GM12801 (cell line): ENCODE measurements around the gene MYO16.

Experiments used
- TF ChIP-seq, protein P1 (sequence below): IDR thresholded peaks from one replicate; pipeline ENCODE4 v1.5.1; 2011; ENCODE audit warnings: control low read depth; ENCODE audit not compliant: insufficient read length; ENCODE audit errors: extremely low read depth

Gene MYO16

DNA sequence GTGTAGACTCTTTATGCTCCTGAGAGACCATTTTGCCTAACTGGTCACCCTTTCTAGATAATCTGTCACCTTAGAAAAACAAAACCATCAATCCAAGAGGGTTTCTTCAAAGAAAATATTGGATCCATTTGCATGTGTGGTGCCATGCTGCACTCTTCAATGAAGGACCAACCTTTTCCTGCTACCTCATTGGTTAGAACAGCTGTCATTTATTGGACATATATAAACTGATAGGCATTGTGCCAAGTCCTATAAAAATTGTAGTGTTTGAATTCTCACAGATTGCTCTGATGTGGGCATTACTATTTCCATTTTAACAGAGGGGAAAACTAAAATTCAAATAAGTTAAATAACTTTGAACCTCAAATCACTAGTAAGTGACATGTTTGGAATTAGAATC is 333.2 kb downstream of the MYO16 start:
- TF ChIP-seq, protein P1, sequence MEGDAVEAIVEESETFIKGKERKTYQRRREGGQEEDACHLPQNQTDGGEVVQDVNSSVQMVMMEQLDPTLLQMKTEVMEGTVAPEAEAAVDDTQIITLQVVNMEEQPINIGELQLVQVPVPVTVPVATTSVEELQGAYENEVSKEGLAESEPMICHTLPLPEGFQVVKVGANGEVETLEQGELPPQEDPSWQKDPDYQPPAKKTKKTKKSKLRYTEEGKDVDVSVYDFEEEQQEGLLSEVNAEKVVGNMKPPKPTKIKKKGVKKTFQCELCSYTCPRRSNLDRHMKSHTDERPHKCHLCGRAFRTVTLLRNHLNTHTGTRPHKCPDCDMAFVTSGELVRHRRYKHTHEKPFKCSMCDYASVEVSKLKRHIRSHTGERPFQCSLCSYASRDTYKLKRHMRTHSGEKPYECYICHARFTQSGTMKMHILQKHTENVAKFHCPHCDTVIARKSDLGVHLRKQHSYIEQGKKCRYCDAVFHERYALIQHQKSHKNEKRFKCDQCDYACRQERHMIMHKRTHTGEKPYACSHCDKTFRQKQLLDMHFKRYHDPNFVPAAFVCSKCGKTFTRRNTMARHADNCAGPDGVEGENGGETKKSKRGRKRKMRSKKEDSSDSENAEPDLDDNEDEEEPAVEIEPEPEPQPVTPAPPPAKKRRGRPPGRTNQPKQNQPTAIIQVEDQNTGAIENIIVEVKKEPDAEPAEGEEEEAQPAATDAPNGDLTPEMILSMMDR: no peak

DNA sequence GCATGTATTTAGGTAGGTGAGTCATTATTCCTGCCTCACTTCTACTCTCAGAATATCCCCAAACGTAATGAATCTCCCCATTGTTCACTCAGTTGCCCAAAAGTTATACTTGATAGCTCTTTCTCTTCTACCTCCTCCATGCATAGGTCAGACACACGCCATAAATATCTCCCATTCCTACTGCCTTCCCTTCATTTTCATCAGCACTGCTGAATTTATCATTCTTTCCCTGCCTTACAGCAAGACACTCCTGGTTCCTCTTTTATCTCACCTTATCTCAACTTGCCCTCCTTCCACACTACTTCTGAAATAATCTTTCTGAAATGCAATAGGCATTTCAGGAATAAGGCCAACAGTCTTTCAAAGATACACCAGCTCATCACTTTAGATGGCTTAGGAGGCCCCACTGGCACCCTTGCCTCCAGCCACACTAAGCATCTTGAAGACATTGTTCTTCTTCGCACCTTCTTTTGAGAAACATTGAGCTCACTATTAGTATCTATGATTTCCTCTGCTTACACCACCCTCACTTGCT is 333.9 kb downstream of the MYO16 start:
- TF ChIP-seq, protein P1: no peak

DNA sequence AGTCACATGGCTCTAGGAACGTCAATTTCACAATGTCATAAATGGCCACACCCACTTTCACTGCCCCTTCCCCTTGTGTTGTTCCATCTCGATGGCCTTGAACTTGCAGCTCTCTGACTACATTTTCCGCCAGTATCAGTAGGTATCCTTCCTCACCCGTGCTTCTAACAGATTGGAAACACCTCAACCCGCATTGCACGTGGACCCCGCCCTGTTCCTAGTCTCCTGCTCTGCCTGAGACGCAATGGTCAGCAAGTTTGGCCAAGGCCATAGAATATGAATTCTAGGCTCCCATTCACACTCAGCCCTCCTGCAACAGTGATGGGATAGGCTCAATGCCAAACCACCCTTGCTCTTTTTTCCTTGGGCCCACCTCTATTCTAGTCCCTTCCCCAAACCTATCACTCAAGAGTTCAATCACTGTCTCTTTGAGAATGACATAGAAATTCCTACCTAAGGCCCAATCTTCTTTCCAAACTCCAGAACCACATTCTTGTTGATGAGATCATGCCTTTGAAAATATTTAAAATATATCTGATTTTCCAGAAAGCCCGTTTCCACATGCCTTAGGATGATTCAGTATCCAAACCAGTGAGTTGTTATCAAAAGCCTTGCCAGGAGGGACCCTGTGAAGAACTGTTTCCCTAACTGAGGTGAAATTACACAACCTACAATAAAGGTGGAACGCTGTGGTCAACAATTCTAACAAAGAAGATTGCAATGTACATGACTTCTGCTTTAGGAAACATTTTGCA is 334.6 kb downstream of the MYO16 start:
- TF ChIP-seq, protein P1: no peak

DNA sequence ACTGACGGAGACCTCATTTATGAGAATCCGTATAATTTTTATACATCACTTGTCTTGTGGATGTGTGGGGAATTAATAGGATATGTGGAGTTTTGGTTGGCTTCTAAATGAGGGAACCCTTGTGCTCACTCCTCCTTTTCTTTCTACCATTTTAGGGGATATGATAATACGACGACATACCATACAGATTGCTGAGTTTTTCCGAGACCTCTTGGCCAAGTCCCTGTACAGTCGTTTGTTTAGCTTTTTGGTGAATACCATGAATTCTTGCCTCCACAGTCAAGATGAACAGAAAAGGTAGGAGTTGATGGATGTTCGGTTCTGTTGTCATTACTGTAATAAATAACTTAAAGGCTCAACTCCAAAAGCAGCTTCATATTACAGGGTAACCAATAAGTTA is 335.2 kb downstream of the MYO16 start:
- TF ChIP-seq, protein P1: no peak

DNA sequence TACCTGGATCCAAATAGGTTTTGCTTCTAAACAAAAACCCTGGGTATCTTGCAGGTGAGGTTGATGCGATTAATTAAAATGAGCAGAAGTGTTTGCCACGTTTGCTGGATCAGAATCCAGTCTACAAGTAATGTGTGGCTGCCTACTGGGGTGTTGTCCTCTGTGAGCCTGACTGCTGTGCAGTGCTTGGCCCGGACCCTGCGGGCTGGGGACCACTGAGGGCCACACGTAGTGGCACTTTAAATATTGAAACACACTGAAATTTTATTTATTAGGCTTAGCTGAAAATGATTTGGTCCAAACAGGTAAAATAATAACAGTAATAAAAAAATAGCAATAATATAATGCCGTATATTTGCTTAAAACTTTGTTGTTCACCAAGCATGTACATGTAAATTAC is 338.0 kb downstream of the MYO16 start:
- TF ChIP-seq, protein P1: no peak

DNA sequence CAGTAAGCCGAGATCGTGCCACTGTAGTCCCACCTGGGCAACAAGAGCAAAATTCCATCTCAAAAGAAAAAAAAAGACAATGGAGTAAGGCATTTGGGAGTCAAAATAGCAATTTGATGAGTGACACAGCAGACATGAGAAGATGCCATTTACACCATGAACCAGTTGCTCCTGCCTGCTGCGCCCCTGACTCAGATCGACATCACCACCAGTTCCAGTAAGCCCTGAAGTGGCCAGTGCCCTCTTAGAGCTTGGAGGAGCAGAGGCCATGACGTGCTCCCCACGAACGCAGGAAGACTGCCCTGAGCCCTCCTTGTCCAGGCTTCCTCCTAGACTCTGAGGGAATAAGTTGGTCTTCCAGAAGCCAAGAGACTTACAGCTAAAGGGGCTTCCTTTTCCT is 339.2 kb downstream of the MYO16 start:
- TF ChIP-seq, protein P1: no peak

DNA sequence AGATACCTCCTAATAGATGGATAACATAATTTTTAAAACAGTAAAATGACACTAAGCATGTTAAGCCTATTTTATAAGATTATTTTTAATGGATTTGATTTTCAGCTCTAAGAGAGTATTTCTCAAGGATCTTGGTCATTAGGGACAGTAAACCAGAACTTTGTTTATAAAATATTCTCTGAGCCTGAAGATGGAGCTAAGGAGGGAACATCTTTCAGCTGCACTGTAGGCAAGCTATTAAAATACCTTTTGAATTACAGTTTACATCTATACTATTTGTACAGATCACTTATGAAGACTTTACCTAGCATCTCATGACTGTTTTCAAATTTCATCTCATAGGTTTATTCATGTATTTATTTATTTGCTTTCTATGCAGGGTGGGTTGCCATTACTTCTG is 345.3 kb downstream of the MYO16 start:
- TF ChIP-seq, protein P1: no peak

DNA sequence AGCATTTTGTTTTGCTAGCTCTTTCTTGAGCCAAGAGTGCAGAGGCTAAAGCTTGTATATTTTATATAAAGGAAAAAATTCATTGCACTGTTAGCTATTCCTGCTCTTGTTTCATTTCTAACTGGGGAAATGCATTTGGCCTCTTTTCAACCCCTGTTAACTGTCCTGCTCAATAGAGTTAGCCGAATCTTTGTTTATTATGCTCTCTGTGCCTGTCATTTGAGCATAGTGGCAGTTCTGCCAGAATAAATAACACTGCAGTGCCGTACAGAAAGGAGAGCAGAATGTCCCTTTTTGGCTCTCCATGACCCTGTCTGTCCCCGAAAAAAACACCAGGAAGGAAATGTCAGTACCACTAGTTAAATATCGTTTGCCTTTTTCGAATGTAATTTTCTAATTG is 350.8 kb downstream of the MYO16 start:
- TF ChIP-seq, protein P1: no peak
